ENCODE data around the gene CYRIA. TPM values are rescaled to one million over a fixed set of nuclear protein-coding genes. Genes with fewer than 3 reads are reported as not detected.

The CYRIA gene
- total RNA-seq, 1 donor from 2014 or later: 19.3 TPM

DNA sequence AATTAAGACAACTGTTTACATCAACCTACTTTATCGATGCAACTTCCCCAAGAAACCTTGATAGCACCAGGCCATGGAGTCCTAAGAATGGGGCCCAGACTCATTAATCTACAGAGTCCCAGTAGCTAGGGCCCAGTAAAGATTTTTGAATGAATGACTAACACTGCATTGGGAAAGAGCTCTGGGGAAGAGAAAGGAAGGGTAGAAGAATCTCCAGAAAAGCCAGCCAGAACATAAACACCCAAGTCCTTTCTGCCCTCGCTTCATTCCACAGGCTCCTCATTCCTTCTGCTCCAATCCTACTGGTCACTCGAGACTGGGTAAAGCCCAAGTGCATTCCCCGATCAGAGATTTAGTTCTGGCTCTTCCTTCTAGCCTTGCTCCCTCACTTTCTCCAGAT, 44.3 kb downstream of the CYRIA start:
- no peak overlapping the region for H3K27ac Mint-ChIP-seq (ENCODE audit: unreplicated experiment)
- peaks cover 2% of the 10 kb centered on the region for H3K9me3 Mint-ChIP-seq (ENCODE audit: unreplicated experiment)
- H3K4me3 Mint-ChIP-seq (ENCODE audit: unreplicated experiment): no peak overlapping the region
- H3K4me1 Mint-ChIP-seq (ENCODE audit: low read depth, unreplicated experiment): peaks cover 3% of the 10 kb centered on the region
- TF ChIP-seq CTCF (IDR thresholded peaks at IDR 0.05; ENCODE audit: partially characterized antibody, unreplicated experiment): no peak
- peaks cover 3% of the 10 kb centered on the region for H3K36me3 Mint-ChIP-seq (ENCODE audit: unreplicated experiment)
- H3K27me3 Mint-ChIP-seq (ENCODE audit: unreplicated experiment): no peaks in the 10 kb centered on the region
- DNase-seq: no peak

GRCh38 chr2:16620590-16620989, 45.0 kb downstream of the CYRIA start:
- H3K4me1 Mint-ChIP-seq (ENCODE audit: low read depth, unreplicated experiment): peaks cover 5% of the 10 kb centered on the region
- no peaks in the 10 kb centered on the region for H3K27me3 Mint-ChIP-seq (ENCODE audit: unreplicated experiment)
- no peak for TF ChIP-seq CTCF (IDR thresholded peaks at IDR 0.05; ENCODE audit: partially characterized antibody, unreplicated experiment)
- no peak overlapping the region for H3K27ac Mint-ChIP-seq (ENCODE audit: unreplicated experiment)
- H3K36me3 Mint-ChIP-seq (ENCODE audit: unreplicated experiment): peaks cover 6% of the 10 kb centered on the region
- no peak for DNase-seq
- H3K4me3 Mint-ChIP-seq (ENCODE audit: unreplicated experiment): no peak overlapping the region
- H3K9me3 Mint-ChIP-seq (ENCODE audit: unreplicated experiment): peaks cover 2% of the 10 kb centered on the region

GRCh38 chr2:16619576-16620245, 45.9 kb downstream of the CYRIA start:
- H3K4me3 Mint-ChIP-seq (ENCODE audit: unreplicated experiment): no peak overlapping the region
- H3K27me3 Mint-ChIP-seq (ENCODE audit: unreplicated experiment): no peaks in the 10 kb centered on the region
- peaks cover 7% of the 10 kb centered on the region for H3K4me1 Mint-ChIP-seq (ENCODE audit: low read depth, unreplicated experiment)
- H3K36me3 Mint-ChIP-seq (ENCODE audit: unreplicated experiment): peaks cover 10% of the 10 kb centered on the region
- DNase-seq: no peak
- TF ChIP-seq CTCF (IDR thresholded peaks at IDR 0.05; ENCODE audit: partially characterized antibody, unreplicated experiment): no peak
- no peak overlapping the region for H3K27ac Mint-ChIP-seq (ENCODE audit: unreplicated experiment)
- H3K9me3 Mint-ChIP-seq (ENCODE audit: unreplicated experiment): peaks cover 2% of the 10 kb centered on the region

DNA sequence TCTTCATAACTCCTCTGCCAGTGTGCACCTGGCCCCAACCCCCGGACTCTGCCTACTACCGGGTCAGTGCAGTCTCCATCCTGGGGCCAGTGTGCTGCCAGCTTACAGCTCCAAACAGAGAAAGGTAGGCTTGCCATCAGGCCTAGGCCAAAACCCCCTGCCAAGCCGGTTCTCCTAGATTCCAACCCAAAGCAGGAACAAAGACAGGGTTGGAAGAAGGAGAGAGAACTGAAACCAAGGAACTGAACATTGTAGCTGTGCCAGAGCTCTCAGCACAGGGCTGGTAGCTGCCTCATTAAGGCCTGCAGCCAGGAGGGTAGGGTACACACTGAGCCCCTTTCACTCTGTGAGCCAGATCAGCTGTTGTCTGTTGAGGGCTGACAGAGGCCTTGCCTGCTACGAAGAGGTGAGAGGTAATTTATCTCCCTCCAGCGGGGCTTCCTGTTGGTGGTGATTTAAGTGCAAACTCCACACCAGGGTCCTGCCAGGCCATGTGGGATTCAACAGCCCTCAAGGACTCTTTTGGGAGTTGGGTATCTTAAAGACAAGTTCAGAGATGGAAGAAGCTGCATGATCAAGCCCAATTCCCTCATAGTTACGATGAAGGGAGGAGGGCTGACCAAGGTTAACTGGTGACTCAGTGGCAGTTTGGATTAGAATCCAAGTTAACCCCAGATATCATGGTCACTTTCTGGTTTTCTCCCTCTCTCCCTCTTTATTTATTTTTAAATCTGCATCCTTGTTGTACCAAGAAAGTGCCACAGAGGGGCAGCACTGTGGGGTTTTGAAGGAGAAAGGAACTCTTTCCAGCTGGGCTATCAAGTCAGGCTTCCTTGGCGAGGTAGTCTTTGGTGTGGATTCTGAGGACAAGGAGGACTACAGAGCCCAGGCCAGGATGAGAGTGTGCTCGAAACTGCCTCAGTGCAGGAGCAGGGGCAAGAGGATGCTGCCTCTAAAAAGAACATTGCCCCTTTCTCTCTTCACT, 48.1 kb downstream of the CYRIA start:
- H3K4me1 Mint-ChIP-seq (ENCODE audit: low read depth, unreplicated experiment): peaks cover 7% of the 10 kb centered on the region

More for the DNA sequence above, 48.1 kb downstream of the CYRIA start:
- H3K9me3 Mint-ChIP-seq (ENCODE audit: unreplicated experiment): no peaks in the 10 kb centered on the region
- DNase-seq: peak; percentile 45
- H3K36me3 Mint-ChIP-seq (ENCODE audit: unreplicated experiment): peaks cover 10% of the 10 kb centered on the region
- TF ChIP-seq CTCF (IDR thresholded peaks at IDR 0.05; ENCODE audit: partially characterized antibody, unreplicated experiment): peak; percentile 63
- H3K27ac Mint-ChIP-seq (ENCODE audit: unreplicated experiment): no peak overlapping the region
- no peak overlapping the region for H3K4me3 Mint-ChIP-seq (ENCODE audit: unreplicated experiment)
- H3K27me3 Mint-ChIP-seq (ENCODE audit: unreplicated experiment): no peaks in the 10 kb centered on the region
